Superior temporal gyrus (tissue), 1 donor: ENCODE measurements around the gene CASQ1.

Experiments used
- DNase-seq: peaks from one replicate; pipeline ENCODE4 v3.0.0-alpha.2; 2016; ENCODE audit errors: extremely low spot score

Gene CASQ1

DNA sequence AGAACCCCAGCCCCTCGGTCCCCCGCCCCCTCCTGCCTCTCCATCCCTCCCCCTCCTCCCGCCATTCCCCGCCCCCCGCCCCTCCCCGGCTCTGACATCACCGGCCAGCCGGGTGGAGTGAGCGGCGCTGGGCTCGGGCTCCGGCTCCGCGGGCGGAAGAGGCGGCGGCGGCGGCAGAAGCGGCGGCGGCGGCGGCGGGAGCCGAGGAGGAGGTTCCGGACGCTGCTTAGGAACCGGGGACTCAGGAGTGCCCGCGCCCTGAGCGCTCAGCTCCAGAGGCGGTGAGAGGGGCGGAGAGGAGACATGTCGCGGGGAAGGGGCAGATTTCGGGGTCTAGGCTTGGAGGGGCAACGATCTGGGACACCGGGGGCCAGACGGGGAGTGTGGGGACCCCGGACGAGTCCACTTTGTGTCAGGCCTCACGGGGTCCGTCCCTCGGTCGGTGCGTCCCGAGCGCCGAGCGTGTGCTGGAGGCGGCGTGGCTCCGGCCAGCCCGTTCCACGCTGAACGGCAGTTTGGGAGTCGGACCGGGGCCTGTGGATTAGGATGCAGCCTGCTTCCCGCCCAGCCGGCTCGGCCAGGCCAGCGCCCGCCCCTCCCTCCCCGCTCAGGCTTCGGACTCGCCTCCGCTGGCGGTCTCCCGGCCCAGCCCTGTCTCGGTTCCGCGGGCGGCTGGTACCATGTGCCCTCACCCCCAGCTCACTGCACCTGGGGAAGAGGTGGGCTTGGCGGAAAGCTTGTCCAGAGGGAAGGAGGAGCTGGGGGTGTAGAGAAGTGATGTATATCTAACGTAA lies 15.1 kb downstream of the CASQ1 start, which contains the start of gene PEA15:
Gene PEA15, plus strand, starts transcription at position 143 of the 794 bp plus-strand sequence. CDS start 6,161 bp downstream, outside the sequence.
- peak; percentile 67 for DNase-seq

DNA sequence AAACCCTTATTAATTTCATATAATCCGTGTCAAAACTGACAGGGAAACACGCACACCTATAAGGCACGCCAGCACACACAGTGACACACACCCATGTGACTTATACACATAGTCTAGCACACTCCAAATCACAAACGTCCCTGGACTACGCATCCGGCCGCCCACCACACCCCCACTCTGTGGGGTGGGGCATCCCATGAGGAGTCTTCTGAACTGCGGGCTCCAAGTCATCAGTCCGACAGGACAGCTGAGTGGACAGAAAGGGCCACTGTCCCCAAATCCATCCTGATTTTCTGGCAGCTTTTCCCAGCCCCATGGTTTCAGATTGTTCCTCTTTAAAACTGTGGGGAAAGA lies 15.6 kb downstream of the CASQ1 start:
- peak; percentile 40 for DNase-seq

DNA sequence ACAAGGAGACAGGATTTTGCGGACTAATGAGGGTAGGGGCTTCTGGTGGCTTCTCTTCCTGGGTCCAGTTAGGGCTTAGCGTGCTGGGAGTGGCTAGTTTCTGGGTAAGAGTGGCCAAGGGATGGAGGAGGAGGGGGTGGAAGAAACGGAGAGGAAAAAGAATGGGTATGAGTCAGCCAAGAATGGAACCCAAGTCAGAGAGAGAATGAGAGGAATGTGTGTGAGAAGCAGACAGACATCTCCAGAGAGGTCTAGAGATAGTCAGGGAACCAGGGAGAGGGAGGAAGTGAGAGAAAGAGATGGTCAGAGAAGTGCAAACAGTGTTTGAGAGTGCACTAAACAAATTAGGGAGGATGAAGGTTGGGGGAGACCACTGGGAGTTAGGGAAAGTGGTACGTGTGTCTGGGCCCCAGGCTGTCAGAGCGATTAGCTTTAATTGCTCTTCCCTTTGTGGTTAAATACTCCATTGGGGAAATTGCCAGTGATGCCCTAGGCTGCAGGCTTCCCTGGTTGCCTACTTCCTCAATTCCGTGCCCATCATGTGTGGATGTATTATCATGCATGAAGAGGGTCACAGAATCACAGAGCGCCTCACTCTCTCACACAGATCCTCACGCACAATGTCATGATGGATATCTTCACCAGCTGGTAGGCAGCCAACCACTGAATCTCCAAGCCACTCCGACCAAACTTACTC lies 16.2 kb downstream of the CASQ1 start:
- DNase-seq: no peak

DNA sequence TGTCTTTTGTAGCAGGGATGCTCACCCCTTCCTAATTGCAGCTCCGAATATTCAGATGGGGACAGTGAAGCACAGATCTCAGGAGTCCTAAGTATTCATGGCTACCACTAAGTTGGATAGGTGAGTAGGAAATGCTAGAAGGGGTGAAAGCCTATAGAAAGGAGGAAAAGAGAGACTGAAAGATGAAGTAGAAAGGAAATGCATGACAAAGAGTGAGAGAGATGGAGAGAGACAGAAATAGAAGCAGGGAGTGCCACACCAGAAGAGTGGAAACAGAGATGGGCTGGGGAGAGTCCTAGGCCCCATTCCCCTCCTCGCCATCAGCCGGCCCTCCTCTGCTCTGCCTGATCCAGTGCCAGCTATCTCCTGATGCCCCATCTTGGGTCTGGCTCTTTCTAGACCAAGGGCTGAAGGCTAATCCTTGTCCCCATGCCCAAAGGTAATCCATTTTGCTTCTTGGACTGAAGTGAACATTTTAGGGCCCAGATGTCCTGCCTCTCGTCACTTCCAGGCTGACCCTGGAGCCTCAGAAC lies 16.8 kb downstream of the CASQ1 start:
- DNase-seq: no peak

DNA sequence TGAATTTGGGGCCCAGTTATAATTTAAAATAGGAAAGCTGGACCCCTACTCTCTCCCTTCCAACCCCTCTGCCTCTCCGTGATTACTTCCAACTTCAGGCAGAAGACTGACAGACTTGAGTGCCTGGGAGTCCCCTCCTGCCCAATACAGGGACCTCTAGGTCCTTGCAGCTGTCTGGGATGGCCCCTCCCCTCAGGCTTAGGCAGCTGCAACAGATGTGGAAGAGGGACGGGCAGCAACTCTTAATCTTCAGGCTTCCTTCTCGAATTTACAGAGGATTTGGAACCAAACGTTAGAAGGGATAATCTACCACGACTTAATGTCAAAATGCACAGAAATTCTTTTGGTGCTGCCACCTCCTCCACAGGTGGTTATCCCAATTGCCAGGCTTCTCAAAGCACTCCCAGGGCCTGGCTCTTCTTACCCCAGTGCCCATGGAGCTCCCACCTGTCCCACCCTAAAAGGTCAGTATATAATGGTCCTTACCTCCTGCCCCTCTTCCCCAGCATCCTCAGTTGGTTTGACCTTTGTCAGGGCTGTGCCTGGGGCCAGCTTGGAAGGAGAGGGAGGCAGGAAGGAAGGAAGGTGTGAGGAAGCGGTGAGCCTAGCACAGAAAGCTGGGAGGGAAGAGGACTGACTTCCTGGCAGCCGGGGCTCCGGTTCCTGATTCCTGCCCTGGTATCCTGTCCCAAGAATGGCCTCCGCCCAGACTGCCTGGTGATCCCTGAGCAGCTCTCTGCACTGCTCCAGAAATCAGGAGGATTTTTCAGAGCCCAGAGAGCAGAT lies 17.6 kb downstream of the CASQ1 start:
- DNase-seq: no peak

DNA sequence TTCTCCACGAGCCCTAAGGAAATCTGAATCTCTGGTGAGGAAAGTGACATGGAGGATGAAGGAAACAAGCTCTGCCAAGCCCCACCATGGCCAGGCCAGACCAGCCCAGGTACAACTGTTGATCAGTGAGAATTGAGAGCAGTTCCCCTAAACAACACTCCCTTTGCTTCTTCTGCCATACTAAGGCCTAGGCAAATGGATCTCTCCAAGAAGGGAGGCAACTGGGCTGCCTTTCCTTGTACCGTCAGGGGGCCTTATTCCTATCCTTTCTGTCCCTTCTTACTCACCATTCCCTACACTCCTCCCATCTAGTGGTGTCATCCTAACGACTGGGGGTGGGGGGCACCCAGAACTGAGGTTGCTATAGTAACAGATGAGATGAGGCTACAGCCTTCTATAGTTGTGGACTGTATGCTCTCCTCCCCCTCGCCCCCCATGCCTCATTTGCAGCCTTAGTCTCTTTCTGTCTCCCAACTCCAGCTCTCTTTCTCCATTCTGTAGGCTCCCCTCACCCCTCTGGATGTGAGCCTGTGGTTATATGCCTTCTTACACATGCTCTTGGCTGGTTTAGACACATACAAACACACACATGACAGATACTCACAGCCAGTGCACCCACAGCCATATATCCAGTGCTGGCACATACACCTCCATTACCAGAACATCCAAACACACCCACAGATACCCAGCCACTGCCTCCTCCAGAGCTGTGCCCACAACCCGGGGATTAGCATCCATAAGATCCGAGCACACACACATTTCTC lies 18.4 kb downstream of the CASQ1 start:
- peak; percentile 39 for DNase-seq

DNA sequence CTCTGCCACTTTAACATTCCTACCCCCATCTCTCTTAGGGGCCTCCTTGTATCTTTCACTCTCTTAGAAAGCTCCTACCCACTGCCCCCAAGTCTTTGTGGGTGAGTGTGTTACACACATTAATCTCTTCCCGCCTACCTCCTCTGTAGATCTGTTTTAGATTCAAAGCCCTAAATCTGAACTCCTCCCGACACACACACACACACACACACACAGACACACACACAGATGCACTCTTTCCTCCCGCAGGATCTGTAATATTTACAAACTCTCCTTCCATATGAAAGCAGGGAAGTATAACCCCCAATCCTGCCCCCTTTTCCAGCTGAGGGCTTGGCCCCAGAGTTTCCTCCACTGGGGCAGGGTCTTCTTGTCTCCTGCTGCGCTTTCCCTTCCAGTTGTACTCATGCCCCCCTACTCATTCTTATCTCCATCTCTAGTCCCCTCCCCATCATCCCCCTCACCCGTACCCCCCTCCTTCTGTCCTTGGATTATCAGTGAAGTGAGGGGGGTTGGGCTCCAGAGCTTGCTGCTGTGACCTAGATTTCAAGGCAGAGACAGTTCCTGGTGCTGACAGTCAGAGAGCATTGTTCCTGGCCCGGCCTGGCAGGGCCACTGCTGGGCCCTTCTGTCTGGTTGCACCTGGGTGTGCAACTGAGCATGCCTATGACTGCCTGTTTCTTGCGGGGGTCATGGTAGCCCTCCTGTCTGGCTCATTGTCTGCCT lies 19.1 kb downstream of the CASQ1 start:
- peak; percentile 60 for DNase-seq

DNA sequence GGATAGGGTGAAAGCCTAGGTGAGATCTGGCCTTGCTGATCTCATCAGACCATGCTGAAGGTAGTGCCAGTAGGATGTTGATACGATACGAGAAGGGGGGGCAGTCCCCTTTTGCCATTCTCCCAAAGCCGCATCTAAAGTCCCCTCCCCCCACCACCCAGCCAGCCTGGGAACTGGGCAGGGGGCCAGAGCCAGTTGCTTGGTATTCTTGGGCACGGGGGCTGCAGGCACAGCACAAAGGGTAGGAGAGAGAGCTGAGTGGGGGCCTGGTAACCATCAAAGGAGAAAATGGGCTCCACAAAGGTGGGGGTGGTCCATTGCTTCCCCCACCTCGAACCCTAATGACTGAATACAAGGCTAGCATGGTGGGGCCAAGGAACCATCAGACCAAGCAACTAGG lies 20.2 kb downstream of the CASQ1 start:
- no peak for DNase-seq

DNA sequence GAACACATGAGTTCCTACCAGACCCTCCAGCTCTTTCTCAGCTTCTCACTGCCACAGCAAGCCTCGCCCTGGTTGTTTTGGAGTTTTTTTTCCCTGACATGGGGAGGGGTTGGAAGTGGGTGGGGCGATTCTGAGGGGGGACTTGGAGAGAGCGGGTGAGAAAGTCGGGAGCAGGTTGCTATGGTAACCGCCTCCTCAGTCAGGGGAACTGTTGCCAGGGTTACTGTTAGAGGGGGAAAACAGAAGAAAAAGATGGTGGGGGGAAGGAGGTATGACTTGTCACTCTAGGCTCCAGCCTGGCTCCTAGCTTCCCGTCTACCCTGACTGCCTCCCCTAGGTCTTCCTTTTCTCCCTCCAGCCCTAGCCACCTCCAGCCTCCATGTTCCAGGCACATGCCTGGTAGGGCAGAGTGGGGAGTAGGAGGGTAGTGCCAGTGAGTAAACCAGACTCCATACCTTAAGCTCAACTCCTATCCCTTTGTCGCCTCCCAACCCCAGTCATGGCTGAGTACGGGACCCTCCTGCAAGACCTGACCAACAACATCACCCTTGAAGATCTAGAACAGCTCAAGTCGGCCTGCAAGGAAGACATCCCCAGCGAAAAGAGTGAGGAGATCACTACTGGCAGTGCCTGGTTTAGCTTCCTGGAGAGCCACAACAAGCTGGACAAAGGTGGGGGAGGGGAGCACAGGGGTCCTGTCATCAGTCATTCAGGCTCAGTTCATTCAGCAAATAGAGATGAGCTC lies 20.8 kb downstream of the CASQ1 start:
- peak; percentile 61 for DNase-seq

DNA sequence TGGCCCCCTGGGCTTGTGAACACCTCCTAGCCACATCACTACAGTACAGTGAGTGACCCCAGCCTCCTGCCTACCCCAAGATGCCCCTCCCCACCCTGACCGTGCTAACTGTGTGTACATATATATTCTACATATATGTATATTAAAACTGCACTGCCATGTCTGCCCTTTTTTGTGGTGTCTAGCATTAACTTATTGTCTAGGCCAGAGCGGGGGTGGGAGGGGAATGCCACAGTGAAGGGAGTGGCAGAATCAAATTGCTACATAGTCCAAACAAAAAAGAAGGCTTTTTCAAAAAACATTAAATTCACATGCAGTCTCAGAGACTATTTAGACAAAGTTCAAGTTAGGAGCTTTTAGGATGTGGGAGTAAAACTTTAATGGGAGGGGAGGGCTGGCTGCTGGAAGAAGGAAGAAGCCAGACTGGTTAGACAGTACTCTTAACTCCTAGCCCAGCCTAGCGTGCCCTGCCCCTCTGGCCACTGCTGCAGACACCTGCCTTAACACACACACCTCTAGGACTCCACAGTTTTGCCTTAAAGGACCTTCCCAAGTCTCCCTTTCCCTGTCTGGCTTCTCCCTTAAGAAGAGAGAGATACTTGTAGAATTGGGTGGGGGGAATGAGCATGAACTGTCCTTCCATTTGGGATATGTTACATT lies 24.2 kb downstream of the CASQ1 start:
- no peak for DNase-seq

DNA sequence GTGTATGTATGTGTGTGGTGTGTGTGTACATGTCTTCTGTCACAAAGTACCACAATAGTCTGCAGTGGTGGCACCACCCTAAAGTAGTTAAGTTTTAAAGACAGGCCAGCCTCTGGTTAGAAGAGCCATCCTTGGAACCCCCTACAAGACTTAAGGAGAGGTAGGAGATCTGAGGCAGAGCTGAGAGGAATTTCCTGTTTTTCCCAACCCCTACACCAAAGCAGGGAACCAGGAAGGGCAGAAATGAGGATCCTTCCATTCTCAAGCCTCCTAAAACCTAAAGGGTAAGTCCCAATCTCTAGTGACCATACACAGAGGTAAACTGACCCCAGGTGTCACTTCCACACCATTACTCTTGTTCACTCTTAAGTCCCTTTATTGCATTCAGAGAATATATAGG lies 25.9 kb downstream of the CASQ1 start:
- DNase-seq: no peak

DNA sequence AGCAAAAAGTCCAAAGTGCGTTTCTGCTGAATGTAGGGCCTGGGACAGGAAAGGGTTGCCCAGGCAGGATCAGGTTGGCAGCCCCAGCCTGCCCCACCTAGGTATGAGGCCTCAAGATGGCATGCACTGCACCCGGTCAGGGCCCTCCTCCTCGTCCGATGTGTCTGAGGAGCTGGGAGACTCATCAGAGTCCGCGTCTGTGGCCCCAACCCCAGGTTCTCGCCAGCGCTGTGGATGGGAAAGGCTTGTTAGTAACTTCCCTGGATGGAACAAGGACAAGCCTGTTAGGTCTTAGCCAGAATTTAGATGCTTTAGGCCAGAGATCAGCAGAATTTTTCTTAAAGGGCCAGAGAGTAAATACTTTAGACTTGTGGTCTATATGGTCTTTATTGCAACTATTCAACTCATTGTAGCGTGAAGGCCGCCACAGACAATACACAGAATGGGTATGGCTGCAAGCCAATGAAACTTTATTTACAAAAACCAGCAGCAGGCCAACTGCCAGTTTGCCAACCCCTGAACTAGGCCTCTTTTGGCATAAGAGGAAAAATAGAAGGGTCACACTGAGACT lies 27.2 kb downstream of the CASQ1 start:
- DNase-seq: peak; percentile 51

DNA sequence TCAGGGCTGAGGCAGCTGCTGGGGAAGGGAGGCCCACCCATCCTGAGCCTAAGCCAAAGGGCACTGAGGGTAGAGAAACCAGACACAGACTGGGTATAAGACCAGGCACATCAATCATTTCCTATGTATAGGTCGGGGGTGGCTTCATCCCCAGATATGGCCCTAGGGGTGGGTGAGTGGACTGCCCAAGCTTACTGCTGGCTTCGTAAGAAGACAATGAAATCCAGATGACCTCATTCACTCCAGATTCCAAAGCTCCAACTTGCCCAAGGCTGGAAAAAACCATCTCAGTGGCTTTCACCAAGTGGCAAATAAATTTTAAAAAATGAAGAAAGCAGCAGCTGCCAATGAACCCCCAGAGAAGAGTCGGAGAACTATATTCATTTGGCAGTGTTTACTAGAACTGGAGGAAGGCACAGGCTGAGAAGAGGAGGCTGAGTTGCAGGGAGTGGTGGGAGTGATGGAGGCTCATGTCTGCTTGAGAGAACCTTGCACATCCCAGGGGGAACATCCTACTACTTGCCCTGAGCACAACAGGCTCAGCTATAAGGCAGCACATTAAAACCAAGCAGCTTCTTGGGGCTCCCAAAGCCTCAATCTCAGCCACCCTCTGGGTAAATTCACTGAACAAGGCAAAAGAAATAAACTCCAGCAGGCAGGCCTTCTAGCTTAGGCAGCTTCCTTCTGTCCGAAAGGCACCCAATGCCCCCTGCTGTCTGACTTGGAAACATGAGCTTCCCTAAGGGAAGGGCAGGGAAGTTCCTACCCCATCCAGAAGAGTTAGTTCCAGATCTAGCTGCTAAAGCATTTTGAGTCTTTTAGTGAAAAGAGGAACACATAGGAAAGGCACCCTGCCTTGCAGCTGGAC lies 28.9 kb downstream of the CASQ1 start:
- peak; percentile 90 for DNase-seq

DNA sequence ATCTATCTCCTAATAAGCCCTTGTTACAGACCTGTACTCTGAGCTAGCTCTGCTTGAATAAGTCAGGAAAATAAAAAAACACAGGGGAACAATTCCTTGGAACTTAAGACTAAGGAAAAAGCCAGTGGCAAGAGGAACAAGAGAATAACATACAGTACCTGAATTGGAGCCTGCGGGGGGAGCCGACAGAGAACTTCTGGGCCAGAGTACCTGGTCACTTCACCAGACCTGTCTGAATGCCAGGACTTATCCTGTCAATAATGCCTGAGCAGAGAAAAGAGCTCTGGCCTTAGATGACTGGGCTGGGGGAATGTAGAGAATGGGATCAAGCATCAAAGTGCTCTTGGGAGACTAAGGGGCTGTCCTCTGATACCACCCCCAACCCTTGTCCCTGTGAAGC lies 29.9 kb downstream of the CASQ1 start:
- DNase-seq: no peak

DNA sequence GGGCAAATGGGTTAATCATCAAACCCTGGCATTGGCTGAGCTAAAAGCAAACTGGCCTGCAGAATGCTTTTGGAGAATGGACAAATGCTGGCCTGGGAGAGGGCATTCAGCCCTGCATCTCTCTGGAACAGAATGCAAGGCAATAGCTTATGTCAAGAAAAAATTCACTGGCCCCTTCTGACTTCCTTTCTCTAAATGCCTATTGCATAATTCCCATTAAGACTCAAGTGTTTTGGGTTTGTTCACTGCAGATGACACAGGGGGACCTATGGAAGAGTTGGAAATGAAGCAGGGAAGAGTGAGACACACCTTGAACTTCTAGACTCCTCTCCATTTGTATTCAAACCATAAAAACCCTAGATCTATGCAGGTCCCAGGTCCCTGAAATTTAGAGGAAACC lies 30.7 kb downstream of the CASQ1 start:
- DNase-seq: no peak

DNA sequence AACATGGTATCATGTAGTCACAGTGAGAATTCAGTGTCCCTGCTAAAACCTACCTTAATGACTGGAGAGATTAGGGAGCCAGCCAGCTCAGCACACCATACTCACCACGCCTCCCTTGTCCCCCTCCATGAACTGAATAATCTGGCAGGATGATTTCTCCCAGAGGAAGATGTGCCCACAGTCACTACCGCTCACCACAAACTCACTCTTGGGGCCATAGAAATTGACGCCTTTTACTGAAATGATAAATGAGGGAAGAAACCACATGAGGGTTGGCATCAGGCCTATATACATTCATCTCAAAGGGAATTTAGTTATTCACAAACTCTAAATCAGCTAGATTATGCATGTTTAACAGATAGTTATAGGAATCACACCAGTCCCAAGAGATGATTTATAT lies 32.2 kb downstream of the CASQ1 start:
- DNase-seq: no peak

DNA sequence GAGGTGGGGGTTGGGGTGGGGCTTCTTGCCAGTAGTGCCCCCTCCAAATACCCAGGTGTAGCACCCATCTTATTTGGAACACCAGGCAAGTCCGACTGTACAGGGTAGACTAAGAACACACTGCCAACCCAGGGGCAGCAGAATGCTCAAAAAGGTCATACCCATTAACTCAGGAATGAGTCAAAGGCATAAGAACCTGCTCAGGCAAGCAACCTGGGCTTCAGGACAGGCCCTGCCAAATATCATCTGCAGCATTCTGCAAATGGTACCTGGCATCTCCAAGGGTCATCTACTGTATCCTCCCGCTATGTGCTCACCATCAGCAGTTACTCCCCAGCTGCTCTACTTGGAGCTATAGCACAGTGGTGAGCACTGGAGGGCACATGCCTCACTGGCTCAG lies 34.2 kb downstream of the CASQ1 start:
- DNase-seq: no peak

DNA sequence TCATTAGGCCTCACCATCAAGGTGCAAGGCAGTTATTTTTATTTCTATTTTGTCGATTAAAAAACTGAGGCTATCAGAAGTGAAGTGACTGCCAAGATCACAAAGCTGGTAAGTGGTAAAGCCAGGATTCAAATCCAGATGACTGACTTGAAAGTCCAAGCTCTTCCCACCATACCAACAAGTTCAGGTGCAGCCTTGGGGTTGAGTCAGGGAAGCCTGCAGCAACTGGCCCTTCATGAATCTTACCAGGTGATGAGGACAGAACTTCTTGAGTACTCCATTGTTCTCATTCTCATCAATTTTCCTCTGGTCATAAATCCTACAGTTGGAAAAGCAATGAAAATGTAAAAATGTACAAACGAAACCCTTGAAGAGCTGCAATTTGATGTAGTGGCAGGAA lies 35.0 kb downstream of the CASQ1 start:
- no peak for DNase-seq
